ENCODE data around the gene TRAK2.

GRCh38 chr2:201358684-201359083 is 92.6 kb downstream of the TRAK2 start:
- TF ChIP-seq CTCF (conservative IDR thresholded peaks at IDR 0.05 in 1 of 2, IDR thresholded peaks at IDR 0.05 in 1 of 2; ENCODE audit: extremely low read depth in 1 of 2, insufficient read depth in 1 of 2, low read depth in 1 of 2, low read length in 2 of 2) (no peak), EZH2 (IDR thresholded peaks at IDR 0.05; ENCODE audit: borderline replicate concordance, low read length) (no peak)

Measured in mammary epithelial cell (primary cell).